Natural killer cell (primary cell): Measurements from ENCODE around the gene GALNT13. TPM values are rescaled to one million over a fixed set of nuclear protein-coding genes. Genes with fewer than 3 reads are reported as not detected.

ENCODE experiments used
- ATAC-seq, 3 donors: fragments of 150-1000 bp in 2 of 3; fragments of 200-7000 bp in 1 of 3; cut with Tn5 transposase; 1 replicate in 1 of 3; 2 replicates in 2 of 3; pipeline ENCODE4 v1.10.0; 2021; ENCODE audit warnings: mild to moderate bottlenecking in 2 of 3, moderate library complexity in 2 of 3
- DNase-seq, 2 donors: peaks; one replicate each; pipeline versions ENCODE4 v3.0.0 to v3.0.0-alpha.2; 2013 to 2021; ENCODE audit warnings: mixed read lengths in 1 of 2
- H3K27ac ChIP-seq: one replicate; pipeline ENCODE4 v1.5.1; 2013; ENCODE audit warnings: mild to moderate bottlenecking, low read length
- H3K27me3 ChIP-seq: one replicate; pipeline ENCODE4 v1.6.1; 2013; ENCODE audit warnings: low read length; ENCODE audit not compliant: control insufficient read depth, insufficient read depth
- H3K36me3 ChIP-seq: one replicate; pipeline ENCODE4 v1.6.1; 2013; ENCODE audit warnings: low read length; ENCODE audit not compliant: control insufficient read depth, insufficient read depth
- H3K4me1 ChIP-seq: one replicate; pipeline ENCODE4 v1.6.1; 2013; ENCODE audit warnings: low read length; ENCODE audit not compliant: control insufficient read depth, insufficient read depth
- H3K4me3 ChIP-seq: one replicate; pipeline ENCODE4 v1.5.1; 2013; ENCODE audit warnings: low read length
- H3K9me3 ChIP-seq: one replicate; pipeline ENCODE4 v1.6.1; 2013; ENCODE audit warnings: low read length; ENCODE audit not compliant: control insufficient read depth, insufficient read depth
- H3K27ac Mint-ChIP-seq, 2 donors: one replicate each; pipeline ENCODE4 v1.8.0; 2022; ENCODE audit warnings: mild to moderate bottlenecking in 2 of 2, mixed read lengths in 2 of 2, moderate library complexity in 1 of 2
- H3K27me3 Mint-ChIP-seq, 2 donors: one replicate each; pipeline ENCODE4 v1.8.0; 2022; ENCODE audit warnings: low read depth in 2 of 2, mixed read lengths in 2 of 2
- H3K36me3 Mint-ChIP-seq: one replicate; pipeline ENCODE4 v1.8.0; 2022; ENCODE audit warnings: mixed read lengths
- H3K4me1 Mint-ChIP-seq, 2 donors: one replicate each; pipeline ENCODE4 v1.8.0; 2022; ENCODE audit warnings: mixed read lengths in 2 of 2
- H3K4me3 Mint-ChIP-seq: one replicate; pipeline ENCODE4 v1.8.0; 2022; ENCODE audit warnings: mild to moderate bottlenecking, moderate library complexity, mixed read lengths
- H3K9me3 Mint-ChIP-seq, 2 donors: one replicate each; pipeline ENCODE4 v1.8.0; 2022; ENCODE audit warnings: mixed read lengths in 2 of 2
- WGBS: methylation state at CpG from one replicate; pipeline ENCODE4 v1.1.7; 2013; ENCODE audit warnings: missing lambda C conversion rate; ENCODE audit not compliant: insufficient coverage; 5-methylcytosine and 5-hydroxymethylcytosine counted together
- intact Hi-C: fragments of 100-400 bp; cut with micrococcal nuclease; formaldehyde crosslinking; loops from one replicate; pipeline ENCODE4 v1.14.2; 2022
- total RNA-seq, 4 donors: library from RNA; stranded (reverse); fragments of 120-200 nt in 1 of 4; gene quantifications; one replicate each; pipeline versions ENCODE4 v1.2.3 to v1.2.4, GENCODE V29; 2013 to 2022
- TF ChIP-seq, protein P1 (sequence below): fragments of 200-600 bp; IDR thresholded peaks from one replicate; pipeline ENCODE4 v1.8.0; 2022; ENCODE audit warnings: antibody characterized with exemption

The GALNT13 gene
- total RNA-seq, 3 donors from 2014 or later (not counting 1 experiment from before 2014, with no cell fraction given), result not detected

DNA sequence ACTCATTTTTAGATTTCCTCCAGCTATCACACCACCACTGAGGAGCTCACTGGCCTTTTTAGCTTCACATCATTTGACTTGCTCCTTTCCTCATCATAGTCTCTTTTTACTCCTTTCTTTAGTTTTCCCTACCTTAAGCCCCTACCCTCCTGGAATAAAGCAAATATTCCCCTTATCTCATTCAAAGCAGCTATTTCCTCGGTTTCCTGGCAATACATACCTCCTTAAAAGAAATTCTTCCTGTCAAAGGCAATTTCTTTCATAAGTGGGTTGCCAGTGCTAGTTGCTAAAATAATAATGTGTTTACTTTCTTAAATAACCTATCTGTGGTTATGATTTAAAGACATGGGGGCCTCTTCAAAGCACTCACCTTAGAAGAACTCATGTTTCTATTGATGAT lies 359.3 kb downstream of the GALNT13 start:
- Mint-ChIP-seq H3K36me3 (no peaks in the 10 kb centered on the region), H3K27ac (no peak overlapping the region), H3K4me1 (no peaks in the 10 kb centered on the region), H3K9me3 (peaks cover 11 to 25% of the 10 kb centered on the region in 2 donors), H3K4me3 (no peak overlapping the region), H3K27me3 (no peaks in the 10 kb centered on the region)
- H3K36me3 ChIP-seq, result no peaks in the 10 kb centered on the region
- H3K4me3 ChIP-seq, result no peak overlapping the region
- no peak overlapping the region for H3K27ac ChIP-seq
- DNase-seq (no peak), ATAC-seq (no peak)
- TF ChIP-seq, protein P1, sequence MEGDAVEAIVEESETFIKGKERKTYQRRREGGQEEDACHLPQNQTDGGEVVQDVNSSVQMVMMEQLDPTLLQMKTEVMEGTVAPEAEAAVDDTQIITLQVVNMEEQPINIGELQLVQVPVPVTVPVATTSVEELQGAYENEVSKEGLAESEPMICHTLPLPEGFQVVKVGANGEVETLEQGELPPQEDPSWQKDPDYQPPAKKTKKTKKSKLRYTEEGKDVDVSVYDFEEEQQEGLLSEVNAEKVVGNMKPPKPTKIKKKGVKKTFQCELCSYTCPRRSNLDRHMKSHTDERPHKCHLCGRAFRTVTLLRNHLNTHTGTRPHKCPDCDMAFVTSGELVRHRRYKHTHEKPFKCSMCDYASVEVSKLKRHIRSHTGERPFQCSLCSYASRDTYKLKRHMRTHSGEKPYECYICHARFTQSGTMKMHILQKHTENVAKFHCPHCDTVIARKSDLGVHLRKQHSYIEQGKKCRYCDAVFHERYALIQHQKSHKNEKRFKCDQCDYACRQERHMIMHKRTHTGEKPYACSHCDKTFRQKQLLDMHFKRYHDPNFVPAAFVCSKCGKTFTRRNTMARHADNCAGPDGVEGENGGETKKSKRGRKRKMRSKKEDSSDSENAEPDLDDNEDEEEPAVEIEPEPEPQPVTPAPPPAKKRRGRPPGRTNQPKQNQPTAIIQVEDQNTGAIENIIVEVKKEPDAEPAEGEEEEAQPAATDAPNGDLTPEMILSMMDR, result no peak
- intact Hi-C loops, result no loop called here
- WGBS, result no CpG with 5 or more reads among the region's 1 CpG
- H3K4me1 ChIP-seq, result no peaks in the 10 kb centered on the region
- peaks cover 3% of the 10 kb centered on the region for H3K9me3 ChIP-seq
- H3K27me3 ChIP-seq, result no peaks in the 10 kb centered on the region

DNA sequence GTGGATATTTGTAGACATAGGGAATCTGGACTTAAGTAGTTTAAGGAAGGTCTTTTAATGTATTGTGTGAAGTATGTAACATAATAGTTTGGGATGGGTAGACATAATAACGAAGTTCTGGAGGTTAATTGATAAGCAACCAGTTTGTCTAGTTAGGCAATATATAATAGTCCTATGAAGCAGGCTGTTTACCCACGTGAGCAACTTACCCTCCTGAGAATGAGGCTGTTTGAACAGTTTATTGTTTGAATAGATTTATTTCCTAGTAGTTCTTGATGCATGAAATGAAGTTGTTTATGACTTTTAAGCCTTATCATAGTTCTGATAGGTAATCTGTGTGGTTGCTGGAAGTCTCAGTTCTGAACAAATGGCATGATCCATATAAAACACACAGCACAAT lies 361.5 kb downstream of the GALNT13 start:
- intact Hi-C loops, result no loop called here
- DNase-seq, result no peak
- Histone ChIP-seq H3K27ac (no peak overlapping the region), H3K36me3 (no peaks in the 10 kb centered on the region), H3K9me3 (peaks cover 3% of the 10 kb centered on the region), H3K27me3 (no peaks in the 10 kb centered on the region), H3K4me1 (no peaks in the 10 kb centered on the region), H3K4me3 (no peak overlapping the region)
- Mint-ChIP-seq H3K27ac (no peak overlapping the region), H3K27me3 (no peaks in the 10 kb centered on the region), H3K4me1 (no peaks in the 10 kb centered on the region), H3K9me3 (peaks cover 11 to 23% of the 10 kb centered on the region in 2 donors), H3K4me3 (no peak overlapping the region), H3K36me3 (no peaks in the 10 kb centered on the region)
- TF ChIP-seq, protein P1, result no peak
- ATAC-seq, result no peak
- 52% methylated on average over 2 of the region's 2 CpGs for WGBS

DNA sequence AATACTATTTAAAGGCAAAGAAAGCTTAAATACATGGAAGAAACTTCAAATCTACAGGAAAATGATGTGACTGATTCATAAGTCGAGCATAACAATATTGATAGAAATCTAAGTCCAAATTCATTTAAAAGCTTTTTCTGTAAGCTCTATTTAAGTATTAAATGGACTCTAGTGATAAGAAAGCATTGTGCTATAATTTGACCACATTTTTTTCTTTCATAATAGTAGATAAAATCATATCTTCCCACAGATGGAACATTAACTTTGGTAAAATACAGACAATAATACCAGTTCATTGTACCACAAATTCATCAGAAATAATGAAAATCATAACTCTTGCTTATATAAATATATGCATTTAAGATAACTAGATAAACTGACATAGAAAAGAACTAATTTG lies 366.5 kb downstream of the GALNT13 start:
- H3K9me3 Mint-ChIP-seq, result peaks cover 9 to 10% of the 10 kb centered on the region in 2 donors

DNA sequence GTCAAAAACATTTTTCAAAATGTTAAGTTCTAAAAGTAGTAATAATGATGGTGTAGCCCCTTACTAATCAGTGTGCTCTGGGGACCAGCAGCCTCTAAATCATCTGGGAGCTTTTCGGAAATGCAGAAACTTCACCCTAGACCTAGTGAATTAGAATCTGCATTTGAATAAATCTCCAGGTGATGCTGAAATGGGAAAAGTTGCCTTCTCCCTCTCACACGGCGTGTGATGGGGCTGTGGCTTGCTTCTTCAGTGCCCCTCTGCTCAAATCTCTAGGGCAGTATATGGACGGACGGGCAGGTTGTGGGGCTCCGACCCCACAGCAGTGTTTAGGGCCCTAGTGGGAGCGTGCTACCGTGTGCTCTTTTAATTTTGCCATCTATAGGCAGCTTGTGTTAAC lies 368.6 kb downstream of the GALNT13 start:
- TF ChIP-seq, protein P1, result no peak
- DNase-seq (no peak), ATAC-seq (no peak)
- H3K4me1 ChIP-seq, result no peaks in the 10 kb centered on the region
- Mint-ChIP-seq H3K27ac (no peak overlapping the region), H3K9me3 (peaks cover 3 to 4% of the 10 kb centered on the region in 2 donors), H3K4me3 (no peak overlapping the region), H3K36me3 (no peaks in the 10 kb centered on the region), H3K27me3 (no peaks in the 10 kb centered on the region), H3K4me1 (no peaks in the 10 kb centered on the region)
- intact Hi-C loops, result no loop called here
- H3K27me3 ChIP-seq, result no peaks in the 10 kb centered on the region
- WGBS, result 96% methylated on average over 8 of the region's 8 CpGs
- H3K9me3 ChIP-seq, result peaks cover 6% of the 10 kb centered on the region
- H3K4me3 ChIP-seq, result no peak overlapping the region
- no peak overlapping the region for H3K27ac ChIP-seq
- no peaks in the 10 kb centered on the region for H3K36me3 ChIP-seq

More for the DNA sequence above, 366.5 kb downstream of the GALNT13 start:
- intact Hi-C loops, result no loop called here
- ATAC-seq, result no peak
- Histone ChIP-seq H3K9me3 (peaks cover 6% of the 10 kb centered on the region), H3K4me3 (no peak overlapping the region), H3K4me1 (no peaks in the 10 kb centered on the region), H3K27ac (no peak overlapping the region), H3K27me3 (no peaks in the 10 kb centered on the region), H3K36me3 (no peaks in the 10 kb centered on the region)
- Mint-ChIP-seq H3K27ac (no peak overlapping the region), H3K27me3 (no peaks in the 10 kb centered on the region), H3K4me1 (no peaks in the 10 kb centered on the region), H3K36me3 (no peaks in the 10 kb centered on the region), H3K4me3 (no peak overlapping the region)
- TF ChIP-seq, protein P1, result no peak
- DNase-seq, result no peak
- no CpG with 5 or more reads among the region's 1 CpG for WGBS
